HG03558 (cell line): ENCODE results near the gene DNAAF5.

Experiments used
- ATAC-seq: cut with Tn5 transposase; IDR thresholded peaks from one replicate; pipeline ENCODE4 v1.9.1; 2021; ENCODE audit warnings: moderate number of reproducible peaks; ENCODE audit not compliant: unreplicated experiment; ENCODE audit errors: extremely low read depth

DNAAF5 gene

DNA sequence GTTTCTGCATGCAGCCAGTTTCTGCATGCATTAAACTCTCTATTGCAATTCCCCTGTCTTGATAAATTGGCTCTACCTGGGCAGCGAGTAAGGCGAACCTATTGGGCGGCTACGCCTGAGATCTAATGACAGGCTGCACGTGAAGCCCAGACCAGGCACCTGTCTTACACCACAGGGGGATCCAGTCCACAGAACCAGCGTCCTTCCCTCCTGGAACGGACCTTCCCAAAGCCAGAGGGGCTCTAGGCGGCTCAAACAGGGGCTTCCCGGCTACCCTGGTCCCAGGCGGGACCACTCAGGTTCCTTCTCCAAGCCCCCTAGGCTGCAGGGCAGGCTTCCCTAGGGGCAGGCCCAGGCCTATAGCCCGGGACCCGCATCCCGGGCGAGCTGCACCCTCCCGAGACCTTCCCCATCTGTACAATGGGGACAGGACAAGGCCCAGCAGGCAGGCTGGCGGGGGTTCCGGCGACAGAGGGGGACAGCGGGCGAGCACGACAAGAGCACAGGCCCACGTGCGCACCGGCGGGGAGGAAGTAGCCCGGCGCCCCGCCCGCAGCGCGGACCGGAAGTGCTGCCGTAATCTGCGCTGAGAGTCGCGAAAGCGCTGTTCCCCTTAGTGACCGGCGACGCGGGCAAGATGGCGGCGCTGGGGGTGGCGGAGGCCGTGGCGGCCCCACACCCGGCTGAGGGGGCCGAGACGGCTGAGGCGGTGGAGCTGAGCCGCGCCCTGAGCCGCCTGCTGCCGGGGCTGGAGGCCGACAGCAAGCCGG, at the start of gene DNAAF5:
Gene DNAAF5, plus strand, starts transcription at position 616 of the 770 bp plus-strand sequence. Its CDS starts 22 bp downstream, at position 638.
- peak; percentile 51 for ATAC-seq

DNA sequence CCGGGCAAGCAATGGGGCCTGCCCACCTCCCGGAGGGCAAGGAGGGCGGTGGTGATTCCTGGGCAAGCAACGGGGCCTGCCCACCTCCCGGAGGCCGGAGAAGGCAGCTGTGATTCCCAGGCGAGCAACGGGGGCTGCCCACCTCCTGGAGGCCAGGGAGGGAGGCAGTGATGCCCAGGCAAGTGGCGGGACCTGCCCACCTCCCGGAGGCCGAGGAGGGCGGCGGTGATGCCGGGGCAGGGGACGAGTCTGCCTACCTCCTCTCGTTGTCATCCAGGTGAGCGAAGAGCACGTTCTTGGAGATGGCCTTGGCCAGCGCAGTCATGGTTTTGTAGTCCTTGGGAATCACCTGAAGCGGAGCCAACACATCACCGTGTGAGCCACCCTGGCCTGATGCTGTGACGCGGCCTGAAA, 49.5 kb upstream of the DNAAF5 start:
- no peak for ATAC-seq

DNA sequence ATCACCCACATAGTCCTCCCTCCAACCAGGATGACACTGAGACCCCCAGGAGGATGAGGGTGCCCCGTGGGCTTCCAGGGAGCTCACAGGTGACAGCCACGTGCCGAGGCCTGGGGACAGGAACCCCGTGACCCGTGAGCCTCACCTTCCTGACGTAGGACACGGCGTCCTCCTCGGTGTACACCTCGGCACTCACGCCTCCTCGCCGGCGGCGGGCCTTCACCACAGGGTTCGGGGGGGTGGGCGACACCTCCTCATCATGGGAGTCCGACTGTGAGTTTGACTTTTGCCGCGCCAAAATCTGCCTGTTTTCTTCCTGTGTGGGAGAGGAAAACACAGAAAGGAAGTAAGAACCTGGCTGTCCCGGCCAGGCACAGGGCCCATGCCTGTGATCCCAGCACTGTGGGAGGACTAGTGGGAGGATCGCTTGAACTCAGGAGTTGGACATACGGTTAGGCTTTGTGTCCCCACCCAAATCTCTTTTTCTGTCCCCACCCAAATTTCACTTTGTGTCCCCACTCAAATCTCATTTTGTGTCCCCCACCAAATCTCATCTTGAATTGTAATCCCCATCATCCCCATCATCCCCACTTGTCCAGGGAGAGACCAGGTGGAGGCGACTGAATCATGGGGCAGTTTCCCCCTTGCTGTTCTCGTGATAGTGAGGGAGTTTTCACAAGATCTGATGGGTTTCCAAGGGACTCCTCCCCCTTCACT, 45.9 kb upstream of the DNAAF5 start:
- ATAC-seq, result no peak

DNA sequence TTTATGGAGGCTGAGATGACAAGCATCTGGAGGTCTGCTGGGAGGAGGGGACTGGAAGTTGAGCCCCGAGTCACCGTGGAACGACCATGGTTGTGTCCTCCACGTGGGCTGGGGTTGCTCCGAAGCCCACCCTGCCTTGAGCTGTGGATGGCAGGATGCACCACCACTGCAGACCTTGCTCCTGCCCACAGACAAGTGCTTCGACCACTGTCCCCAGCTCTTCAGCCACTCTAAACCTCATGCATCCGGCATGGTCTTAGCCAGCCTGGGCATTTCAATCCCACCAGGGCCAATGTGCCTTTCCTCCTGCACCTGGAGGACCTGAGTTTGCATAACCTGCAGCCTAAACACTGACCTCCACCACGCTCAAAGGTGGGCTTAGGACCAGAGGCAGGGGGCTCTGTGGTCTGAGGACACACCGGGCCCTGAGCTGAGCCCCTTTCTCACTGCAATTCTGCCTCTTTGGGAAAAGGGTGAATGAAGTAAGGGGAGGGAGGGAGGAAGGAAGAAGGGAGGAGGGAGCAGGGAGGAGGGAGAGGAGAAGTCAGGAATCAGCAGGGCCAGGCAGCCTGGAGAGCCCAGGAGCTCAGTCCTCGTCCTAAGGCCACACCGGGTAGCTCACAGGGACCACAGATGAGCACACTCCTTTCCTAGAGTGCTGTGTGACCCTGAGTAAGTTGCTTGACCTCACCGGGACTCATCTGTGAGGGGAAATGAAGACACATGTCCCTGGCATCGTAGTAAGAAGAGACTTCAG, 44.8 kb upstream of the DNAAF5 start:
- no peak for ATAC-seq

DNA sequence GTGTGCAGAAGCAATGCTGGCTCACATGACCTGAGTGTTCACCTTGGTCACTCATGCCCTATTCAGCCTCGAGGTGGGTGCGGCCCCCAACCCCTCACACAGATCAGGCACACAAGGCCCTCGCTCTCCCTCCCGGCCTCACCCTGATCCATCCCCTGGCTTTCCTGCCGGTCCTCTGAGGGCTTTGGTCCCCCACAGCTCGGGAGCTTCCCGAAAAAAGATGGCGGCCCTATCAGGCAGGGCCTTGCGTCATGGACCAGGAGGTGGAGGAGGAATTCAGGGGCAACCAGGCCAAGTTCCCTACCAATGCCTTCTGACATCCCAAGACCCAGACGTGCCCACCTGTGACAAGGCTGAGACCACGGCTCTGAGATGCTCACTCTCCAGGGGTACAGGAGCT, 43.7 kb upstream of the DNAAF5 start:
- no peak for ATAC-seq

DNA sequence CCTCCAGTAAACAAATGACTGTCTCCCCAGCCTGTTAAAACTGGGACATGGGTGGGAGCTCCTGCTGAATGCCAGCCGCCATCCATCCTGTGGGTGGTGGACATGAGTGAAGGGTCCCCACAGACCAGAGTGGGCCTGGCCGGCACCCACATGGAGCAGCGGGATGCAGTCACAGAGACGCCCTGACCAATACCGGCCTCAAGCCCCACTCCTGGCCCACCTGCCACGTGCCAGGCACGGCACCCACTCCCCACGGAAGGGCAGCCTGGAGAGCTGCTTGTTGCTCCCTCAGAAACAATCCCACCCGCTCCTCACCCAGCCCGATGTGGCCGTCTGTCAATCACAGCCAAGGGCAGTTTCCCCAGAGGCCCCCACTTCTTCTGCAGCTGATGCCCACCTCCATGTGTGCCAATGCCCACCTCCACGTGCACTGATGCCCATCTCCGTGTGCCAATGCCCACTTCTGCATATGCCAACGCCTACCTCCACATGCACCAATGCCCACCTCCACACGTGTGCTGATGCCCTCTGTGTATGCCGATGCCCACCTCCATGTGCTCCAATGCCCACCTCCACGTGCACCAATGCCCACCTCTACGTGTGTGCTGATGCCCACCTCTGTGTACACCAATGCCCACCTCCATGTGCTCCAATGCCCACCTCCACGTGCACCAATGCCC, 42.8 kb upstream of the DNAAF5 start:
- no peak for ATAC-seq

DNA sequence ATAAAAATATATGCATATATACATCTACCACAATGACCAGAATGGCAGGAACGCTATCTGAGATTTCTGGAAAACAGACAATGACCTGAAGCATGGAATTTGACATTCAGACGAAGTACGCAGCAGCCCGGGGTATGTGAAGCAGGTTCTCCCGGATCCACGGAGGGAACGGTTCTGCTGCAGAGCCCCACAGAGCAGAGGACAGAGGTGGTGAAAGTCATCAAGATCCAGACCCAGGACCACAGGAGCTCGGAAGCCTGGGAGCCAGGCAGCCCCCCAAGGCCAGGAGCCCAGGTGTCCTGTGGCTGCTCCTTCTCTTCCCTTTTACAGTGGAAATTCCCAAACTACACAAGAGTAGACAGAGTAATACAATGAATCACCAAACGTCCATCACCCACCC, 42.1 kb upstream of the DNAAF5 start:
- ATAC-seq, result no peak

DNA sequence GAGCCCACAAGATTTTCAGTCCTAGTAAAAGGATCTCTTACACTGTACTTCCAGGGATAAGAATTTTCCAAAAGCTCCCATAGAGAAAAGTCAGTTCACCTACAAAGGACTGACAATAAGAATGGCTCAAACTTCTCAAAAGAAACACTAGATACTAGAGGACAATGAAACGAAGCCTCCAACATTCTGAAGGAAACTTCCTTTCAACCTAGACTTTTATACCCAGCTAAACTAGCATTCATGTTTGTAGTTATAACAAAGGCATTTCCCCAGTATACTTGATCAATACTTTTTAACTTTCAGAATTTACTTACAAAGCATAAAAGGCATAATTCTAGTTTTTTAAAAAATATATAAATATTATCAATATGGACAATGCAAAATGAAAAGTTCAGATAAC, 41.0 kb upstream of the DNAAF5 start:
- no peak for ATAC-seq

DNA sequence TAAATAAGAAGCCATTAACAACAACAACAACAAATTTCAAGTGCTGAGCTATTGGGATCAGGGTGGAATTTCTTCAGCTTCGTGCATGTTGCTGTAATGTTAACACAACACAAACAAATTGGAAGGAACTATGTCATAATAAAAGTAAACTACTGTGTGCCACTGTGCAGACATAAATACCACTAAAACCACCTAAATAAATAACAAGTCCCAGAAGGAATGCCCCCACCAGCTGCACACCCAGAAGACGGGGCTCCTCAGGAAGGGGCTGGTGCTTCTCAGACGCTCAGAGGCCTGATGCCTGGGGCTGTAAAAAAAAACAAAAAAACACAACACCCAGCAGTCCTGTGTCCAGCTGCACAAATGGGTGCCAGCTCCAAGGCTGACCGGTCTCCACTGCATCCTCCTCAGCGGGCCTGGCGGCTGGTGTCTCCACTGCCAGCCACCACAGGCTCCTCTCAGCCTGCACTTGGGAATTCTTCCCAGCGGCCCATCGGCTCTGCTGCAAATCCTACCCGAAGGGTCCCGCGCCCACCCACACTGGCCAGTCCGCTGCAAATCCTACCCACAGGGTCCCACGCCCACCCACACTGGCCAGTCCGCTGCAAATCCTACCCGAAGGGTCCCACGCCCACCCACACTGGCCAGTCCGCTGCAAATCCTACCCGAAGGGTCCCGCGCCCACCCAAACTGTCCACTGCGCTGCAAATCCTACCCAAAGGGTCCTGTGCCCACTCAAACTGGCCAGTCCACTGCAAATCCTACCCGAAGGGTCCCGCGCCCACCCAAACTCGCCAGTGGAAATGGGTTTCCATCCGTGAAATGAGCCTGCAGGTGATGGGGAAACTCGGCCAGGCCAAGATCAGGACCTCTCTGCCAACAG, 35.8 kb upstream of the DNAAF5 start:
- ATAC-seq, result no peak

DNA sequence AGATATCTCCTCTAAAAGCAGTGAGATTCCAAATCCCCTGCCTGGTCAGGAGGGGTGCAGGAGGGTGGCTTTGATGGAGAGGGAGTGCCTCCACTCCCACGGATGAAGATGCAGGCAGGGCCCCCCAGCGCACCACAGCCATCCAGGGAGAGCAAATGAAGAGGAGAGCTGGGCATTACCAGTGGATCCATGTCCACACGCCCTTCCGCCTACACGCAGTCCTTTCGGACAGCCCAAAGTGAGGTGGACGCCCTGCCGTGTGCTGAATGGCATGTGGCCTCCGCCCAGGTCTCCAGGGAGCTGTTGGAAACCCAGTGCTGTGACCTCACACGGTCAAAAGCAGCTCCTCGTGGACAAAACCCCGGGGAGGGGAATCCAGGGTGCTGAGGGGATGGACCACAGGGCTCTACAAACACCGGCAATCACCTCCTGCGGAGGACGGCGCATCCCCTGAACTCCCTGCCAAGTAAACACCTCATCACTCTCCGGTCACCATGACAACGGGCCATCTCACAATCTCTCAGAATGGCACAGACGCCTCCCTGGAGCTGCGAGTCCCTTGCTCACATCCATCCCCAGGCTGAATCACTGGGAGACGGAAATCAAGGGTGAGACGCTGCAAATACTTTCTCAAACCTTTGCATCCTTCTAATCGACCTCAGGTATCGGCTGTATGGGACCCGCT, 35.0 kb upstream of the DNAAF5 start:
- ATAC-seq, result no peak

DNA sequence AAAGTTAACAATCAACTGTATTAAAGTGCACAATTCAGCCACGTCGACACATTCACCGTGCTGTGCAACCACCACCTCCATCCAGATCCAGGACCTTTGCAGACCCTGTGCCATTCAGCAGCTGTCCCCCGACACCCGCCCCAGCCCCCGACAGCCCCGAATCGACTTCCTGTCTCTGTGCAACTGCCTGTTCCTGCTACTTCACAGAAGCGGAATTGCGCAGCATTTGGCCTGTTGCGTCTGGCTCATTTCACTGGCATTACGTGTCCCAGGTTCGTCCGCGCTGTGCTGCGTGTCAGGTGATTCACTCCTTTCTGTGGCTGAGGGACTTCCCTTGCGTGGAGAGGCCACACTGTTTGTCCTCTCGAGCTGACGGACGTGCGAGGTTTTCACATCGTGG, 33.2 kb upstream of the DNAAF5 start:
- ATAC-seq, result no peak

DNA sequence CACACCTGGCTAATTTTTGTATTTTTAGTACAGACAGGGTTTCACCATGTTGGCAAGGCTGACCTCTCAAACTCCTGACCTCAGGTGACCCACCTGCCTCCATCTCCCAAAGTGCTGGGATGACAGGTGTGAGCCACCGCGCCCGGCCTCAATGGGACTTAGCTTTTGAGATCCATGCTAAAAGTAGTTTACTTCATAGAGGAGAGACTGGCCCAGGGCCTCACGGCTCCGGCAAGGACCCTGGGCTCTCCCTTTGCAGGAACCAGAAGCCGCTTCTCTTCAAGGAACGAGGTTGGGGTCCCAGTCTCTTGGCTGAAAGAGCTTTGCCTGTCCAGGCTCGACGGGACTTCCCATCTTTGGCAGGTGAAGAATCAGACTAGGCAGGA, 30.1 kb upstream of the DNAAF5 start:
- ATAC-seq, result no peak

DNA sequence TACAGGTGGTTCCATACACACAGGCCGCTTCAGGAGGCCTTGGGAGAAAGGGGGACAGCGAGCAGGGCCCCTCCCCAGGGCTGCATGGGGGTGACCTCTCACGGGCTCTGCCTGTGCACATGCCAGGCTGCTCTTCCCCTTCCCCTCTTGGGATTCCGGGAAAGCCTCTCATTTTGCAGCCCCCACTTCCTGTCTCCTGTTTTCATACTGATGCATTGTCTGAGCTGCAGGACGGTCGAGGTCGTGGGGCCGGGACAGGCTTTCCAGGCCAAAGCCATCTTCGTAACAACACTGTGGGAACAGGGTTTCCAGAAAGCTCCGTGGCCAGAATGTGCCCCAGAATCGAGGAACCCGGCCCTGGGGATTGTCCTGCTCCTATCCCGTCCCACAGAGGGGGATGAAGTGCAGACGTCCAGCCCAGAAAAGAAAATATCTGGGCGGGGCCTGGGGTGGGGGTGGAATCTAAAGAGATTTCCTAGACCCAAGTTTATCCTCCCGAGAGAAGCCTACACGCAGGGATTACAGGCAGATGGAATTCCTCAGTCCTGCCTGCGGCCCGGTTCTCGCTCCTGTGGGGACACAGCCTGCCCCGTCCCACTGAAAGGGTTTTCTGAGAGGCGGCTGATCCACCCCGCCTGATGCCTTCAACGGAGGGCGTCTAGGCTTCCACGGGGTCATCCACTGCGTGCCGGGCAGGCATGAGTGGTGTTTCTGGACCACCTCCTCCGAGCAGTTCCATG, 29.5 kb upstream of the DNAAF5 start:
- ATAC-seq, result no peak

DNA sequence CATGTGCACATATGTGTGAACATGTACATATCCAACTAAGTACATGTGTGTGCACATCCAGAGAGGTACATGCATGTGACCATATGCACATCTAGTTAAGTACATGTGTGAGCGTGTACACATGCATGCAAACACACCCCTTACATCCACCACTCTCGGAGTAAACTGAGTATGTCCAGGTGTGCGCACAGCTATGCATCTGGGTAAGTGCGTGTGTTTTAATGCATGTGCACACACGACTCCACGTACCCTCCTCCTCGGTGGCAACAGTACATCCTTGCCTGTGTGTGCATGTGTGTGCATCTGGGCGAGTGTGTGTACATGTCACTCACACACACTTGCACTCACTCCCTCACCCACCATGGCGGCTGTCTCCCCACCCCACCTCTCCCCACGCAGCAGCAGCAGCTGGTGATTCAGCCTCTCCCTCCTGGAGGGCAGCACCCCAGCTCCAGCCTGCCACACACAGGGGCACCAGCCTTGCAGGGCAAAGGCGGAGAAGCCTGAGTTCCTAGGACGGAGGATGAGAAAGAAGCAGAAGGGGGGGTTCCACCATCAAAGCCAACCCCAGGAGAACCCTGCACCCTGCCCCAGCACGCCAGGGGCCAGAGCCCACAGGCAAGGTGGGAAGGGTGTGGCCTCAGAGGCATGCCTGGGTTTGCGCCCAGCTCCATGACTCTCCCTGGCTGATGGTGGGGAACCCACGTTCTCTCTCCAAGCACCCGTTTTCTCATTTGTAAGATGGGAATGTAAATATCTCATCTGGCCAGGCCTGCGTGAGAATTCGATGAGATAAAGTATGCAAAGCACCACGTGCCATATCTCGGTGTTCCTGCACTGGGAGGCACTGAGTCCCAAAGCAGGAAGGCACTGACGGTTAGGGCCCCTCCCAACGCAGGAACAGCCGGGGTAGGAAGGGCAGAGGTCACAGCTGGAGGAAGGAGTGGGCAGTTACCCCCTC, 27.7 kb upstream of the DNAAF5 start:
- no peak for ATAC-seq

DNA sequence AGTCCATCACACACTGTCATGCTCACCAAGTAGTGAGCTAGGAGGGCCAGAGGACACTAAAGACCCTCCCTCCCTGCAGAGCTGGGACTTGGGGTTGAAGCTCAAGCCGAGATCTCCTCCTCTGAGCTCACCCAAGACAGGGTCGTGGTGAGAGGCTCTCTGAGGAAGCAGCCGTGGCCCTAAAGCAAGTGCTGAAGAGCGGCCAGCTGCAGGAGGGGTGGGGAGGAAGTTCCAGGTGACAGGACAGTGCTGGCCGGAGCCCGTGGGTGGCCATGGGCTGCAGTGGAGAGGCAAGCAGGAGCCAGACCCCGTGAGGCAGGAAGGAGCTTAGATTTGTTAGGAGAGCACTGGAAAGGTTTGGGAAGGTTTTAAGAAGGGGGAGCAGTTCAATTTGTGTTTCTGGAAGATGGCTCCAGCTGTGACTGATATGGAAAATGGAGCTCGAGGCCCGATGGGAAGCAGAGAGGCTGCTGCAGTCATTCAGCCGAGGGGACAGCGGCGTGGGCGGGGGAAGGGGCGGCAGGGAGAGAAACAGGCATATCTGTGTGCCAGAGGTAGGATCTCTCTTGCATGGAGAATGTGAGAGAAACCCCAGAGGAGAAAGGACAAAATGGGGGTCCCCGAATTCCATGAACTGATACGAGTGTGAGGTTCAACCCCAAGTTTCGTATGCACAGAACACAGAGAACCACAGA, 26.9 kb upstream of the DNAAF5 start:
- ATAC-seq, result no peak

DNA sequence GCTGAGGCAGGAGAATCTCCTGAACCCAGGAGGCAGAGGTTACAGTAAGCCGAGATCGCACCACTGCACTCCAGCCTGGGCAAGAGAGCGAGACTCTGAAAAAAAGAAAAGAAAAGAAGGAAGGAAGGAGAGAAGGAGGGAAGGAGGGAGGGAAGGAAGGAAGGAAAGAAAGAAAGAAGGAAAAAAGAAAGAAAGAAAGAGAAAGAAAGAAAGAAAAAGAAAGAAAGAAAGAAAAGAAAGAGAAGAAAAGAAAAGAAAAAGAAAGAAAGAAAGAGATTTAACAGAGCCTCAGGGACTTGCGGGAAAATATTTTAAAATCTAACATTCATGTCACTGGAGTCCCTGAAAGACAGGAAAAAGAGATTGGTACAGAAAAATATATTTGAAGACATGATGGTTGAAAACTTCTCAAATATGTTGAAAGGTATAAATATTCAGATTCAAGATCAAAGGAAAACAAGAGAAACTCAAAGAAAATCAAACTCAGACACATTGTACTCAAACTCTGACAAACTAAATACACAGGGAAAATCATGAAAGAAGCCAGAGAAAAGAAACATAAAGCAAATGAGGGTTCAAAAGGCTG, 25.3 kb upstream of the DNAAF5 start:
- ATAC-seq, result no peak
